Keratinocyte (primary cell): ENCODE data around the gene SLC27A4. TPM values are rescaled to one million over a fixed set of nuclear protein-coding genes. Genes with fewer than 3 reads are reported as not detected.

Experiments used
- DNase-seq: peaks from one replicate; pipeline ENCODE4 v3.0.0-alpha.2; 2011; ENCODE audit warnings: low read depth, missing footprints, low spot score
- FAIRE-seq: peaks from 2 replicates; lab custom pipeline; 2011; peaks lifted over from hg19 to GRCh38; lab: Jason Lieb, UNC
- H2AFZ ChIP-seq: 2 replicates; pipeline ENCODE4 v1.6.0; 2012; ENCODE audit warnings: low read length, control low read depth, inconsistent platforms; ENCODE audit not compliant: control insufficient read depth
- H3K27ac ChIP-seq: 2 replicates; pipeline ENCODE4 v1.5.1; 2011; ENCODE audit warnings: low read length; ENCODE audit not compliant: control insufficient read depth, insufficient read depth
- H3K27me3 ChIP-seq: 3 replicates; pipeline ENCODE4 v1.6.0; 2011; ENCODE audit warnings: low read length; ENCODE audit not compliant: control insufficient read depth, insufficient read depth; ENCODE audit errors: extremely low read depth
- H3K36me3 ChIP-seq, 2 experiments: 2 replicates in 1 of 2; 3 replicates in 1 of 2; pipeline ENCODE4 v1.5.1; 2011; ENCODE audit warnings: low read length in 2 of 2, mild to moderate bottlenecking in 1 of 2; ENCODE audit not compliant: control insufficient read depth in 2 of 2, insufficient read depth in 2 of 2; ENCODE audit errors: extremely low read depth in 1 of 2
- H3K4me1 ChIP-seq: 3 replicates; pipeline ENCODE4 v1.5.1; 2011; ENCODE audit warnings: low read length; ENCODE audit not compliant: control insufficient read depth, insufficient read depth; ENCODE audit errors: extremely low read depth
- H3K4me2 ChIP-seq: 3 replicates; pipeline ENCODE4 v1.6.0; 2011; ENCODE audit warnings: low read depth, low read length; ENCODE audit not compliant: control insufficient read depth, insufficient read depth; ENCODE audit errors: extremely low read depth
- H3K4me3 ChIP-seq, 3 experiments: fragments of 200-600 bp in 1 of 3; sonication (generic) in 1 of 3; 2 replicates in 2 of 3; 3 replicates in 1 of 3; pipeline ENCODE4 v1.5.1; 2011 to 2016; ENCODE audit warnings: low read length in 3 of 3, mild to moderate bottlenecking in 3 of 3, control low read depth in 2 of 3, inconsistent platforms in 1 of 3, low read depth in 1 of 3, mixed read lengths in 1 of 3, mixed run types in 1 of 3, moderate library complexity in 1 of 3; ENCODE audit not compliant: control insufficient read depth in 2 of 3, insufficient read depth in 2 of 3; ENCODE audit errors: extremely low read depth in 1 of 3
- H3K79me2 ChIP-seq: 2 replicates; pipeline ENCODE4 v1.6.0; 2012; ENCODE audit warnings: low read length; ENCODE audit not compliant: control insufficient read depth, insufficient read depth
- H3K9ac ChIP-seq: 3 replicates; pipeline ENCODE4 v1.6.0; 2011; ENCODE audit warnings: low read length; ENCODE audit not compliant: control insufficient read depth, insufficient read depth; ENCODE audit errors: extremely low read depth
- H3K9me1 ChIP-seq: 3 replicates; pipeline ENCODE4 v1.6.0; 2011; ENCODE audit warnings: low read length; ENCODE audit not compliant: control insufficient read depth, insufficient read depth; ENCODE audit errors: extremely low read depth
- H3K9me3 ChIP-seq: 2 replicates; pipeline ENCODE4 v1.5.1; 2012; ENCODE audit warnings: low read depth, low read length; ENCODE audit not compliant: control insufficient read depth
- H4K20me1 ChIP-seq: 3 replicates; pipeline ENCODE4 v1.6.0; 2011; ENCODE audit warnings: low read length; ENCODE audit not compliant: control insufficient read depth, insufficient read depth; ENCODE audit errors: extremely low read depth
- EZH2 ChIP-seq: IDR thresholded peaks from one replicate; pipeline ENCODE4 v1.6.1; 2012; ENCODE audit warnings: inconsistent platforms, mild to moderate bottlenecking, low read length, moderate library complexity
- dilution Hi-C: fragments of 300-500 bp; cut with MboI; formaldehyde crosslinking; loops from one replicate; pipeline ENCODE4 v1.7.0; 2020; ENCODE audit warnings: low sequenced_read_pairs; ENCODE audit not compliant: extremely low pct_ligation_motif_present
- polyA plus RNA-seq, 5 experiments: library from polyadenylated mRNA; depleted of rRNA in 3 of 5; stranded (reverse) in 3 of 5; stranded (forward) in 1 of 5; unstranded in 1 of 5; fragments of >200 nt; gene quantifications; 1 replicate in 1 of 5; 2 replicates in 3 of 5; 3 replicates in 1 of 5; pipeline versions ENCODE4 v1.2.1 to v1.2.3, GENCODE V29; 2011 to 2012; ENCODE audit warnings: missing spikeins in 2 of 5, low read depth in 1 of 5, low replicate concordance in 1 of 5
- TF ChIP-seq, protein P1 (sequence below), 3 experiments: IDR thresholded peaks in 1 of 3; conservative IDR thresholded peaks in 1 of 3; optimal IDR thresholded peaks in 1 of 3; 2 replicates in 2 of 3; 3 replicates in 1 of 3; pipeline versions ENCODE3 to v1.5.1; 2011; ENCODE audit warnings: low read length in 3 of 3, mild to moderate bottlenecking in 3 of 3, moderate library complexity in 2 of 3, control low read depth in 1 of 3, inconsistent platforms in 1 of 3; ENCODE audit not compliant: insufficient read depth in 2 of 3; ENCODE audit errors: extremely low read depth in 1 of 3

Gene SLC27A4
- polyA plus RNA-seq, 1 donor (not counting 4 experiments of a cell fraction or from before 2014, with no cell fraction given) = 17.3 TPM

DNA sequence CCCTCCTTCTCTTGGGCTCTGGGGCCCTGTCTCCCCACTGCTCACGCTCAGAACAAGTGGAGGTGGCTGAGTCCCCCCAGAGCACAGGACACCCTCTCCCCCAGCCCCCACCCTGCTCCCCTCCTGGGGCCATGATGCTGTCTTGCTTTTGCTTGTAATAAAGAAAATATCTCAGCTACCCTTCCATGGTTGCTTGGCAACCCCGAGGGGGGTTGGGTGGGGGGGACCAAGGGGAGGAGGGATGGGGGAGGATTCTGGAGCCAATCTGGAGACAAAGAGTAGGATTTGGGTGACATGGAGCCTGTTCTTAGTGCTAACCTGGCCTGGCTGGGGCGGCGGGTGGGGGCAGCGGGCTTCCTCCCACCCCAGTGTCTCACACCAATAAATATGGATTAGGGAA, 64.2 kb downstream of the SLC27A4 start:
- Histone ChIP-seq H2AFZ (no peak overlapping the region), H3K79me2 (no peaks in the 10 kb centered on the region), H3K4me2 (no peak overlapping the region), H3K4me1 (no peaks in the 10 kb centered on the region), H3K36me3 (no peaks in the 10 kb centered on the region), H4K20me1 (no peaks in the 10 kb centered on the region), H3K27me3 (peaks cover 10% of the 10 kb centered on the region), H3K4me3 (no peak overlapping the region), H3K9me3 (no peaks in the 10 kb centered on the region), H3K9me1 (no peaks in the 10 kb centered on the region), H3K9ac (no peak overlapping the region), H3K27ac (no peak overlapping the region)
- no peak for DNase-seq
- TF ChIP-seq, protein P1, sequence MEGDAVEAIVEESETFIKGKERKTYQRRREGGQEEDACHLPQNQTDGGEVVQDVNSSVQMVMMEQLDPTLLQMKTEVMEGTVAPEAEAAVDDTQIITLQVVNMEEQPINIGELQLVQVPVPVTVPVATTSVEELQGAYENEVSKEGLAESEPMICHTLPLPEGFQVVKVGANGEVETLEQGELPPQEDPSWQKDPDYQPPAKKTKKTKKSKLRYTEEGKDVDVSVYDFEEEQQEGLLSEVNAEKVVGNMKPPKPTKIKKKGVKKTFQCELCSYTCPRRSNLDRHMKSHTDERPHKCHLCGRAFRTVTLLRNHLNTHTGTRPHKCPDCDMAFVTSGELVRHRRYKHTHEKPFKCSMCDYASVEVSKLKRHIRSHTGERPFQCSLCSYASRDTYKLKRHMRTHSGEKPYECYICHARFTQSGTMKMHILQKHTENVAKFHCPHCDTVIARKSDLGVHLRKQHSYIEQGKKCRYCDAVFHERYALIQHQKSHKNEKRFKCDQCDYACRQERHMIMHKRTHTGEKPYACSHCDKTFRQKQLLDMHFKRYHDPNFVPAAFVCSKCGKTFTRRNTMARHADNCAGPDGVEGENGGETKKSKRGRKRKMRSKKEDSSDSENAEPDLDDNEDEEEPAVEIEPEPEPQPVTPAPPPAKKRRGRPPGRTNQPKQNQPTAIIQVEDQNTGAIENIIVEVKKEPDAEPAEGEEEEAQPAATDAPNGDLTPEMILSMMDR (optimal IDR thresholded peaks at IDR 0.05 in 1 of 3, IDR thresholded peaks at IDR 0.05 in 1 of 3, conservative IDR thresholded peaks at IDR 0.05 in 1 of 3; ENCODE audit: extremely low read depth in 1 of 3, insufficient read depth in 2 of 3, low read length in 3 of 3) = no peak
- no peak for TF ChIP-seq EZH2
- no peak for FAIRE-seq
- dilution Hi-C loops = no loop called here

DNA sequence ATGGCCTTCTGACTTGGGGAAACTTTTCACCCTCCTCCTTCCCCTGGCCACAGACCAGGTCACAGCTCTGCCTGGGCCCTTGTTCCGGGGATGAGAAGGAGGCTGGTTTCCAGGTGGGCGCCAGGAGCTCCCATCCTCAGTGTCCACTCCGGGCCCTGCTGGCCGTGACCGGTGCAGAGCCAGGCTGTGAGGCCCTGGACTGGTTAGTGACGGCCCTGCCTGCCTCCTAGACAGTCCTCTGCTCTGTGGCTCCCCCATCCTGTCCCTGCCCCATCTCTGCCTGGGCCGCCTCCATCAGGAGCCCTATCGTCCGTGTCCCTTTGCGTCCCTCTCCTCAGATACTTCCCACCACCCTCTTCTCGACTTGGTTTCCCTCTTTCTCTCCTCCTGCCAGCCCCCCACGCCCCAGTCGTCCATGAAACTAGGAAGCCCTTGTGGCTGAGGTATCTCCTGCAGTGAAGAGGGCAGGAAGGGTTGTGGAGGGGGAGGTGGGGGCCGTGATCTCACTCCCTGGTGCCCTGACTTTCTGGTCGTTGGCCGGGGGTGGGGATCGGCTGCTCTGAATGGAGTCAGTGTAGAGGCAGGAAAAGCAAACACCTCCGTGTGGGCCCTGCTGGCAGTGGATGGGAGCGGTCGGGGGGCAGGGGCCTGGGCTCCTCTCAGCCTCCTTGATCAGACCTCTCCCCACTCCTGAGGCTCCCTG, 64.9 kb downstream of the SLC27A4 start:
- TF ChIP-seq EZH2 = no peak
- TF ChIP-seq, protein P1 (optimal IDR thresholded peaks at IDR 0.05 in 1 of 3, IDR thresholded peaks at IDR 0.05 in 1 of 3, conservative IDR thresholded peaks at IDR 0.05 in 1 of 3; ENCODE audit: extremely low read depth in 1 of 3, insufficient read depth in 2 of 3, low read length in 3 of 3) = no peak
- Histone ChIP-seq H2AFZ (no peak overlapping the region), H3K9me1 (no peaks in the 10 kb centered on the region), H3K79me2 (no peaks in the 10 kb centered on the region), H3K36me3 (no peaks in the 10 kb centered on the region), H3K27ac (no peak overlapping the region), H3K4me3 (no peak overlapping the region), H3K27me3 (peaks cover 16% of the 10 kb centered on the region), H4K20me1 (no peaks in the 10 kb centered on the region), H3K9me3 (no peaks in the 10 kb centered on the region), H3K4me1 (no peaks in the 10 kb centered on the region), H3K9ac (no peak overlapping the region), H3K4me2 (no peak overlapping the region)
- dilution Hi-C loops = no loop called here
- no peak for DNase-seq
- FAIRE-seq = no peak
